Muscle of leg (tissue), 16 donors: Measurements from ENCODE around the gene SAMD4B. TPM values are rescaled to one million over a fixed set of nuclear protein-coding genes. Genes with fewer than 3 reads are reported as not detected.

ENCODE experiments used
- DNase-seq: peaks from one replicate; pipeline ENCODE4 v3.0.0; 2013
- H3K27ac ChIP-seq: one replicate; pipeline ENCODE4 v1.5.1; 2013; ENCODE audit warnings: mild to moderate bottlenecking, low read length, control low read depth
- H3K27me3 ChIP-seq: one replicate; pipeline ENCODE4 v1.6.1; 2013; ENCODE audit warnings: low read length; ENCODE audit not compliant: control insufficient read depth, insufficient read depth
- H3K36me3 ChIP-seq: one replicate; pipeline ENCODE4 v1.6.1; 2013; ENCODE audit warnings: low read length; ENCODE audit not compliant: control insufficient read depth, insufficient read depth
- H3K4me1 ChIP-seq: one replicate; pipeline ENCODE4 v1.6.1; 2013; ENCODE audit warnings: low read length; ENCODE audit not compliant: control insufficient read depth, insufficient read depth
- H3K4me3 ChIP-seq: one replicate; pipeline ENCODE4 v1.5.1; 2013; ENCODE audit warnings: low read length, control low read depth
- H3K9me3 ChIP-seq: replicated peaks from 2 replicates; pipeline ENCODE4 v1.6.1; 2013; ENCODE audit warnings: low read depth, low read length; ENCODE audit not compliant: control insufficient read depth
- WGBS: methylation state at CpG from one replicate; pipeline ENCODE4 v1.1.5; 2013; ENCODE audit warnings: missing lambda C conversion rate; ENCODE audit not compliant: insufficient coverage; 5-methylcytosine and 5-hydroxymethylcytosine counted together
- long read RNA-seq, 11 donors: transcript quantifications; one replicate each; lab custom pipeline, GENCODE V29; 2026
- polyA plus RNA-seq, 8 donors: library from polyadenylated mRNA; unstranded; fragments of 120-200 nt; gene quantifications; one replicate each; pipeline versions ENCODE4 v1.2.1 to v1.2.3, GENCODE V29; 2013; ENCODE audit warnings: inconsistent platforms in 1 of 8, low replicate concordance in 1 of 8; ENCODE audit not compliant: insufficient read length in 8 of 8, insufficient read depth in 1 of 8
- total RNA-seq: library from RNA; stranded (reverse); fragments of 120-200 nt; gene quantifications from one replicate; pipeline ENCODE4 v1.2.4, GENCODE V29; 2013

Gene SAMD4B
- total RNA-seq (36.6 TPM), polyA plus RNA-seq (10 to 100 TPM; 66.9 to 99.6 (median 84.6) TPM)
- long read RNA-seq, donor 1, partial matches to known transcripts, result 0 of 8 reads
- long read RNA-seq, donor 1, other reads (novel, unspliced or antisense), result 0 of 8 reads
- long read RNA-seq, donor 2, partial matches to known transcripts, result 0 of 4 reads
- long read RNA-seq, donor 2, other reads (novel, unspliced or antisense), result 0 of 4 reads
- long read RNA-seq, donor 3, full-length matches to known transcripts, result 17 of 17 reads
- long read RNA-seq, donor 3, partial matches to known transcripts, result 0 of 17 reads
- long read RNA-seq, donor 3, other reads (novel, unspliced or antisense), result 0 of 17 reads
- long read RNA-seq, donor 4, transcript SAMD4B-204 (1 exons, 578 nt), result major isoform, 16 of 22 reads
- long read RNA-seq, donor 4, partial matches to known transcripts, result 0 of 22 reads
- long read RNA-seq, donor 4, other reads (novel, unspliced or antisense), result 0 of 22 reads
- long read RNA-seq, donor 5, transcript SAMD4B-204 (1 exons, 578 nt), result major isoform, 13 of 21 reads
- long read RNA-seq, donor 5, partial matches to known transcripts, result 0 of 21 reads
- long read RNA-seq, donor 5, other reads (novel, unspliced or antisense), result 5 of 21 reads
- long read RNA-seq, donor 6, transcript SAMD4B-204 (1 exons, 578 nt), result major isoform, 12 of 17 reads
- long read RNA-seq, donor 6, transcript SAMD4B-211 (1 exons, 2,690 nt), result minor isoform, 5 of 17 reads
- long read RNA-seq, donor 6, partial matches to known transcripts, result 0 of 17 reads
- long read RNA-seq, donor 6, other reads (novel, unspliced or antisense), result 0 of 17 reads
- long read RNA-seq, donor 7, transcript SAMD4B-204 (1 exons, 578 nt), result major isoform, 14 of 31 reads
- long read RNA-seq, donor 7, partial matches to known transcripts, result 10 of 31 reads
- long read RNA-seq, donor 7, other reads (novel, unspliced or antisense), result 5 of 31 reads
- long read RNA-seq, donor 8, transcript SAMD4B-204 (1 exons, 578 nt), result major isoform, 12 of 8,105 reads
- long read RNA-seq, donor 8, partial matches to known transcripts, result 7,617 of 8,105 reads
- long read RNA-seq, donor 8, other reads (novel, unspliced or antisense), result 474 of 8,105 reads
- long read RNA-seq, donor 9, transcript SAMD4B-204 (1 exons, 578 nt), result major isoform, 15 of 35 reads
- long read RNA-seq, donor 9, partial matches to known transcripts, result 13 of 35 reads
- long read RNA-seq, donor 9, other reads (novel, unspliced or antisense), result 0 of 35 reads
- long read RNA-seq, donor 10, transcript SAMD4B-204 (1 exons, 578 nt), result major isoform, 25 of 36 reads
- long read RNA-seq, donor 10, transcript SAMD4B-211 (1 exons, 2,690 nt), result minor isoform, 10 of 36 reads
- long read RNA-seq, donor 10, partial matches to known transcripts, result 0 of 36 reads
- long read RNA-seq, donor 10, other reads (novel, unspliced or antisense), result 0 of 36 reads
- long read RNA-seq, donor 11, transcript SAMD4B-204 (1 exons, 578 nt), result major isoform, 15 of 39 reads
- long read RNA-seq, donor 11, partial matches to known transcripts, result 15 of 39 reads
- long read RNA-seq, donor 11, other reads (novel, unspliced or antisense), result 9 of 39 reads

- Histone ChIP-seq H3K9me3 (no peaks in the 10 kb centered on the region), H3K27me3 (no peaks in the 10 kb centered on the region), H3K4me1 (peaks cover 34% of the 10 kb centered on the region), H3K4me3 (peak within 1 kb of the TSS; percentile 97), H3K36me3 (peaks cover 22% of the 10 kb centered on the region), H3K27ac (peak within 1 kb of the TSS; percentile 89)
- WGBS, result under 1% methylated on average over 95 of the region's 105 CpGs
- DNase-seq, result peak; percentile 99
These were observed at the start of gene SAMD4B for GRCh38 chr19:39341719-39342604. Gene SAMD4B, plus strand, starts transcription at chr19:39342421. Its CDS starts 14,473 bp downstream, at chr19:39356894.

GRCh38 chr19:39293394-39293793 lies 48.8 kb upstream of the SAMD4B start:
- Histone ChIP-seq H3K4me1 (no peaks in the 10 kb centered on the region), H3K27me3 (peaks cover 11% of the 10 kb centered on the region), H3K27ac (no peak overlapping the region), H3K4me3 (no peak overlapping the region), H3K9me3 (no peaks in the 10 kb centered on the region), H3K36me3 (no peaks in the 10 kb centered on the region)
- DNase-seq, result no peak
- no CpG with 5 or more reads among the region's 4 CpGs for WGBS

- H3K9me3 ChIP-seq, result no peaks in the 10 kb centered on the region
- peaks cover 12% of the 10 kb centered on the region for H3K27me3 ChIP-seq
- WGBS, result 71% methylated on average over 10 of the region's 11 CpGs
- no peaks in the 10 kb centered on the region for H3K4me1 ChIP-seq
- no peak for DNase-seq
- no peaks in the 10 kb centered on the region for H3K36me3 ChIP-seq
- no peak within 1 kb of the TSS for H3K4me3 ChIP-seq
- H3K27ac ChIP-seq, result no peak within 1 kb of the TSS
These were observed 46.1 kb upstream of the SAMD4B start, which contains the start of gene IFNL1 for GRCh38 chr19:39296055-39296645. Gene IFNL1, plus strand, starts transcription at chr19:39296407. Its CDS starts 15 bp downstream, at chr19:39296422.

GRCh38 chr19:39296906-39297305 lies 45.3 kb upstream of the SAMD4B start:
- peaks cover 12% of the 10 kb centered on the region for H3K27me3 ChIP-seq
- no peaks in the 10 kb centered on the region for H3K9me3 ChIP-seq
- no peaks in the 10 kb centered on the region for H3K36me3 ChIP-seq
- WGBS, result 71% methylated on average over 4 of the region's 4 CpGs
- H3K27ac ChIP-seq, result no peak overlapping the region
- DNase-seq, result no peak
- H3K4me3 ChIP-seq, result no peak overlapping the region
- H3K4me1 ChIP-seq, result no peaks in the 10 kb centered on the region

GRCh38 chr19:39297931-39298634 lies 44.1 kb upstream of the SAMD4B start:
- DNase-seq, result no peak
- Histone ChIP-seq H3K4me1 (no peaks in the 10 kb centered on the region), H3K36me3 (no peaks in the 10 kb centered on the region), H3K4me3 (no peak overlapping the region), H3K9me3 (no peaks in the 10 kb centered on the region), H3K27ac (no peak overlapping the region), H3K27me3 (peaks cover 10% of the 10 kb centered on the region)
- 48% methylated on average over 14 of the region's 17 CpGs for WGBS

- H3K27ac ChIP-seq, result no peak overlapping the region
- H3K4me1 ChIP-seq, result no peaks in the 10 kb centered on the region
- H3K36me3 ChIP-seq, result no peaks in the 10 kb centered on the region
- peaks cover 12% of the 10 kb centered on the region for H3K27me3 ChIP-seq
- WGBS, result 80% methylated on average over 4 of the region's 9 CpGs
- no peaks in the 10 kb centered on the region for H3K9me3 ChIP-seq
- H3K4me3 ChIP-seq, result no peak overlapping the region
- DNase-seq, result no peak
These were observed 42.8 kb upstream of the SAMD4B start for GRCh38 chr19:39299404-39299803.

GRCh38 chr19:39299832-39300231 lies 42.4 kb upstream of the SAMD4B start:
- H3K9me3 ChIP-seq, result no peaks in the 10 kb centered on the region
- H3K4me3 ChIP-seq, result no peak overlapping the region
- peaks cover under 1% of the 10 kb centered on the region for H3K4me1 ChIP-seq
- WGBS, result 92% methylated on average over 7 of the region's 10 CpGs
- DNase-seq, result no peak
- no peak overlapping the region for H3K27ac ChIP-seq
- peaks cover 13% of the 10 kb centered on the region for H3K27me3 ChIP-seq
- no peaks in the 10 kb centered on the region for H3K36me3 ChIP-seq

- peaks cover 5% of the 10 kb centered on the region for H3K4me1 ChIP-seq
- WGBS, result 89% methylated on average over 3 of the region's 4 CpGs
- no peak overlapping the region for H3K4me3 ChIP-seq
- peaks cover 21% of the 10 kb centered on the region for H3K27me3 ChIP-seq
- no peak overlapping the region for H3K27ac ChIP-seq
- H3K36me3 ChIP-seq, result no peaks in the 10 kb centered on the region
- DNase-seq, result no peak
- H3K9me3 ChIP-seq, result no peaks in the 10 kb centered on the region
These were observed 41.2 kb upstream of the SAMD4B start for GRCh38 chr19:39301021-39301420.
